LNCaP clone FGC (cell line): ENCODE measurements around the gene PCBP3.

Experiments used
- DNase-seq: peaks from one replicate; pipeline ENCODE4 v3.0.0-alpha.2; 2011; ENCODE audit warnings: low read depth
- H3K4me3 ChIP-seq: 2 replicates; pipeline ENCODE4 v1.5.1; 2011; ENCODE audit warnings: mild to moderate bottlenecking, low read depth, low read length, control low read depth
- CTCF ChIP-seq: IDR thresholded peaks from 2 replicates; pipeline ENCODE4 v1.5.1; 2012; ENCODE audit warnings: mild to moderate bottlenecking; ENCODE audit not compliant: control insufficient read depth, insufficient read depth; ENCODE audit errors: extremely low read depth

The PCBP3 gene

GRCh38 chr21:45750936-45751335, 107.4 kb downstream of the PCBP3 start:
- TF ChIP-seq CTCF, result no peak
- no peak overlapping the region for H3K4me3 ChIP-seq
- DNase-seq, result no peak

- H3K4me3 ChIP-seq, result no peak overlapping the region
- DNase-seq, result no peak
- TF ChIP-seq CTCF, result no peak
Observed at GRCh38 chr21:45753445-45753844, 109.9 kb downstream of the PCBP3 start.

GRCh38 chr21:45756029-45756428, 112.5 kb downstream of the PCBP3 start:
- no peak for TF ChIP-seq CTCF
- DNase-seq, result no peak
- no peak overlapping the region for H3K4me3 ChIP-seq

- DNase-seq, result no peak
- H3K4me3 ChIP-seq, result no peak overlapping the region
- no peak for TF ChIP-seq CTCF
Observed at GRCh38 chr21:45756669-45757068, 113.1 kb downstream of the PCBP3 start.

GRCh38 chr21:45761704-45762103, 118.2 kb downstream of the PCBP3 start:
- no peak for DNase-seq
- H3K4me3 ChIP-seq, result no peak overlapping the region
- no peak for TF ChIP-seq CTCF

GRCh38 chr21:45763074-45763473, 119.5 kb downstream of the PCBP3 start:
- no peak for TF ChIP-seq CTCF
- no peak for DNase-seq
- H3K4me3 ChIP-seq, result no peak overlapping the region

GRCh38 chr21:45763506-45763905, 120.0 kb downstream of the PCBP3 start:
- no peak overlapping the region for H3K4me3 ChIP-seq
- TF ChIP-seq CTCF, result no peak
- DNase-seq, result no peak
